Neural progenitor cell (in vitro differentiated cells): ENCODE data around the gene LRP1B. TPM values are rescaled to one million over a fixed set of nuclear protein-coding genes. Genes with fewer than 3 reads are reported as not detected.

Experiments
- DNase-seq: peaks from one replicate; pipeline ENCODE4 v3.0.0-alpha.2; 2016; ENCODE audit warnings: low spot score
- H2AFZ ChIP-seq: fragments of 200-600 bp; sonication (generic); replicated peaks from 2 replicates; pipeline ENCODE4 v1.6.1; 2016; ENCODE audit warnings: antibody characterized with exemption
- H3F3A ChIP-seq: fragments of 200-600 bp; sonication (generic); 2 replicates; pipeline ENCODE4 v1.6.1; 2016; ENCODE audit warnings: antibody characterized with exemption, low read depth
- H3K27ac ChIP-seq: fragments of 200-600 bp; sonication (generic); 2 replicates; pipeline ENCODE4 v1.5.1; 2016; ENCODE audit warnings: mild to moderate bottlenecking
- H3K27me3 ChIP-seq: fragments of 200-600 bp; sonication (generic); 2 replicates; pipeline ENCODE4 v1.6.1; 2016; ENCODE audit warnings: mild to moderate bottlenecking, moderate library complexity
- H3K36me3 ChIP-seq: fragments of 200-600 bp; sonication (generic); 2 replicates; pipeline ENCODE4 v1.5.1; 2016
- H3K4me1 ChIP-seq: fragments of 200-600 bp; sonication (generic); 2 replicates; pipeline ENCODE4 v1.6.1; 2016; ENCODE audit warnings: mixed run types
- H3K4me2 ChIP-seq: fragments of 200-600 bp; sonication (generic); 2 replicates; pipeline ENCODE4 v1.6.1; 2016
- H3K4me3 ChIP-seq: fragments of 200-600 bp; sonication (generic); 2 replicates; pipeline ENCODE4 v1.5.1; 2016
- H3K79me2 ChIP-seq: fragments of 200-600 bp; sonication (generic); 2 replicates; pipeline ENCODE4 v1.6.1; 2016; ENCODE audit warnings: low read depth
- H3K9ac ChIP-seq: fragments of 200-600 bp; sonication (generic); 2 replicates; pipeline ENCODE4 v1.6.1; 2016
- H3K9me3 ChIP-seq: fragments of 200-600 bp; sonication (generic); 2 replicates; pipeline ENCODE4 v1.5.1; 2016; ENCODE audit warnings: low read depth
- H4K20me1 ChIP-seq: fragments of 200-600 bp; sonication (generic); 2 replicates; pipeline ENCODE4 v1.6.1; 2016; ENCODE audit warnings: low read depth
- H3K27ac Mint-ChIP-seq: 3 replicates; pipeline ENCODE4 v1.8.0; 2021; ENCODE audit warnings: mixed read lengths
- H3K27me3 Mint-ChIP-seq: 2 replicates; pipeline ENCODE4 v1.8.0; 2022; ENCODE audit warnings: low read depth, mild to moderate bottlenecking, inconsistent platforms, moderate library complexity, mixed read lengths; ENCODE audit not compliant: insufficient read depth
- H3K36me3 Mint-ChIP-seq: 3 replicates; pipeline ENCODE4 v1.8.0; 2021; ENCODE audit warnings: mixed read lengths
- H3K4me1 Mint-ChIP-seq: 3 replicates; pipeline ENCODE4 v1.8.0; 2021; ENCODE audit warnings: mixed read lengths
- H3K4me3 Mint-ChIP-seq: 3 replicates; pipeline ENCODE4 v1.8.0; 2021; ENCODE audit warnings: mild to moderate bottlenecking, moderate library complexity, mixed read lengths
- H3K9me3 Mint-ChIP-seq: 3 replicates; pipeline ENCODE4 v1.8.0; 2020; ENCODE audit warnings: mixed read lengths
- EZH2 ChIP-seq: fragments of 200-600 bp; sonication (generic); IDR thresholded peaks from 2 replicates; pipeline ENCODE4 v1.6.1; 2017; ENCODE audit warnings: antibody characterized with exemption, mild to moderate bottlenecking, moderate library complexity
- EZH2phosphoT487 ChIP-seq: fragments of 200-600 bp; sonication (generic); IDR thresholded peaks from 2 replicates; pipeline ENCODE4 v1.6.1; 2017; ENCODE audit warnings: antibody characterized with exemption
- total RNA-seq: library from RNA; depleted of rRNA; stranded (reverse); fragments of >200 nt; gene quantifications from 2 replicates; pipeline ENCODE4 v1.2.3, GENCODE V29; 2015; ENCODE audit warnings: low replicate concordance
- TF ChIP-seq, protein P1 (sequence below): fragments of 200-600 bp; sonication (generic); IDR thresholded peaks from 2 replicates; pipeline ENCODE4 v1.5.1; 2017; ENCODE audit warnings: antibody characterized with exemption, mild to moderate bottlenecking

Gene LRP1B
- total RNA-seq, 1 donor from 2014 or later: not detected

DNA sequence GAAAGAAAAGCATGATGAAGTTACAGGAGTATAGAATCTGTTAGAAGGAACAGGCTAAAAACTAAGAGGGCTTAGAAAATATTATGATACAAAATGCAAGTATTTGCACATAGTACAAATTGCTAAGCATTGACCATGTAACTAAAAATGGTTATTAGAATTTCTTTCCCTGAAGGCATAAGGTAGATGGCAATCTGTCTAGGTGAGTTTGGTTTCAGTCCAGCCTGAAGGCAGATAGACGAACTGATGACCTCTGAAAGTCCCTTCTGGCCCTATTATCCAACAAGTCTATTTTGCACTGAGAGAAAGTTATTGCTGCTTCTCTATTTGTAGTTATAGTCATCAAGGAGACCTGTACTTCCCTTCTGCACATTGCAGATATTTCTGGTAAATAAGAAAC, 663.5 kb downstream of the LRP1B start:
- H3K27me3 ChIP-seq: no peaks in the 10 kb centered on the region
- H3K27ac Mint-ChIP-seq: no peak overlapping the region
- no peaks in the 10 kb centered on the region for H3K79me2 ChIP-seq
- no peak overlapping the region for H3K27ac ChIP-seq
- no peak overlapping the region for H3K4me2 ChIP-seq
- no peaks in the 10 kb centered on the region for H3K9me3 Mint-ChIP-seq
- no peaks in the 10 kb centered on the region for H3K36me3 ChIP-seq
- no peak overlapping the region for H3K4me3 ChIP-seq
- DNase-seq: no peak
- TF ChIP-seq EZH2phosphoT487 (no peak), EZH2 (no peak)
- TF ChIP-seq, protein P1, sequence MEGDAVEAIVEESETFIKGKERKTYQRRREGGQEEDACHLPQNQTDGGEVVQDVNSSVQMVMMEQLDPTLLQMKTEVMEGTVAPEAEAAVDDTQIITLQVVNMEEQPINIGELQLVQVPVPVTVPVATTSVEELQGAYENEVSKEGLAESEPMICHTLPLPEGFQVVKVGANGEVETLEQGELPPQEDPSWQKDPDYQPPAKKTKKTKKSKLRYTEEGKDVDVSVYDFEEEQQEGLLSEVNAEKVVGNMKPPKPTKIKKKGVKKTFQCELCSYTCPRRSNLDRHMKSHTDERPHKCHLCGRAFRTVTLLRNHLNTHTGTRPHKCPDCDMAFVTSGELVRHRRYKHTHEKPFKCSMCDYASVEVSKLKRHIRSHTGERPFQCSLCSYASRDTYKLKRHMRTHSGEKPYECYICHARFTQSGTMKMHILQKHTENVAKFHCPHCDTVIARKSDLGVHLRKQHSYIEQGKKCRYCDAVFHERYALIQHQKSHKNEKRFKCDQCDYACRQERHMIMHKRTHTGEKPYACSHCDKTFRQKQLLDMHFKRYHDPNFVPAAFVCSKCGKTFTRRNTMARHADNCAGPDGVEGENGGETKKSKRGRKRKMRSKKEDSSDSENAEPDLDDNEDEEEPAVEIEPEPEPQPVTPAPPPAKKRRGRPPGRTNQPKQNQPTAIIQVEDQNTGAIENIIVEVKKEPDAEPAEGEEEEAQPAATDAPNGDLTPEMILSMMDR: no peak
- no peaks in the 10 kb centered on the region for H3K9me3 ChIP-seq
- H3K4me3 Mint-ChIP-seq: no peak overlapping the region
- H2AFZ ChIP-seq: no peak overlapping the region
- H4K20me1 ChIP-seq: no peaks in the 10 kb centered on the region
- H3F3A ChIP-seq: no peaks in the 10 kb centered on the region
- H3K36me3 Mint-ChIP-seq: no peaks in the 10 kb centered on the region
- H3K27me3 Mint-ChIP-seq: peaks cover 1% of the 10 kb centered on the region
- H3K4me1 ChIP-seq: no peaks in the 10 kb centered on the region
- H3K4me1 Mint-ChIP-seq: no peaks in the 10 kb centered on the region
- H3K9ac ChIP-seq: no peak overlapping the region

DNA sequence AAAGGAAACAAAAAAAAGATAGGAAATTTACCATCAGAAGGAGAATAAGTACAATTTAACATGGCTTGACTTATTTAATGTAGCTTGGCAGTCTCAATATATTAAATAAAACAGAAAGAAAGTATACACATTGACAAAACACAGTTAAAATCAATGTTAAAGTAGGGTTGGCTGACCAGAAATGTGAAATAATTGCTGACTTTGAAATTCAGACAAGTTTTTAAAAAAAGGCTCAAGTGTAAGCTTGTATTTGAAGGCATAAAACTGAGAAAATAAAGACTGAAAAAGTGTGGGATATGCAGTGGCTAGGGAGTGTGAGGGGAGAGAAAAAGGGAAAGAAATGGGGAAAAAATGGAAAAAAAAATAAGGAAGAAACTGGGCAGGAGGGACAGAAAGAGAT, 665.8 kb downstream of the LRP1B start:
- no peak overlapping the region for H2AFZ ChIP-seq
- no peaks in the 10 kb centered on the region for H4K20me1 ChIP-seq
- TF ChIP-seq, protein P1: no peak
- H3K4me1 Mint-ChIP-seq: no peaks in the 10 kb centered on the region
- no peak overlapping the region for H3K9ac ChIP-seq
- H3K27me3 ChIP-seq: no peaks in the 10 kb centered on the region
- H3K79me2 ChIP-seq: no peaks in the 10 kb centered on the region
- H3K9me3 ChIP-seq: no peaks in the 10 kb centered on the region
- H3K4me1 ChIP-seq: no peaks in the 10 kb centered on the region
- H3K4me2 ChIP-seq: no peak overlapping the region
- no peaks in the 10 kb centered on the region for H3K27me3 Mint-ChIP-seq
- no peaks in the 10 kb centered on the region for H3K36me3 Mint-ChIP-seq
- H3K27ac ChIP-seq: no peak overlapping the region
- no peak overlapping the region for H3K4me3 ChIP-seq
- no peak overlapping the region for H3K27ac Mint-ChIP-seq
- no peaks in the 10 kb centered on the region for H3K9me3 Mint-ChIP-seq
- no peak overlapping the region for H3K4me3 Mint-ChIP-seq
- H3K36me3 ChIP-seq: no peaks in the 10 kb centered on the region
- no peaks in the 10 kb centered on the region for H3F3A ChIP-seq
- no peak for DNase-seq

DNA sequence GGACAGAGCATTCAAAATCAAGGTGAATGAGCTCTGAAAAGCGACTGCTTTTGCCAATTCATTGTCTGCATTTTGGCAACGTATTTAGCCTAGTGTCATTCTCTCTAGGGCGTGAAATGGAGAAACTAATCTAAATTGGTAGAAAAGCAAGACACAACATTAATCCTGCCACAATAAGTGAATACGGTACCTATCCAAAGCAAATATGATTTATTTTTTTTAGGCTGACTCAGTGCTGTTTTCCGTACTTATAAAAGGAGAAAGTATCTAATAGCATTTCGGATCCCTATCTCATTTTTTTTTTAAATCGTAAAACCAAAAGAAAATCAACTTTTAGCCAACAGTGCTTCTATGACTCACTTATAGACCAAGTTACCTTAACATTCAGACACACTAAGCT, 672.5 kb downstream of the LRP1B start:
- no peaks in the 10 kb centered on the region for H3K9me3 Mint-ChIP-seq
- no peak overlapping the region for H3K4me3 Mint-ChIP-seq
- Histone ChIP-seq H3K4me1 (no peaks in the 10 kb centered on the region), H3K9ac (no peak overlapping the region), H3K4me3 (no peak overlapping the region), H4K20me1 (no peaks in the 10 kb centered on the region), H3K4me2 (no peak overlapping the region), H3K9me3 (no peaks in the 10 kb centered on the region), H2AFZ (no peak overlapping the region), H3K27ac (no peak overlapping the region), H3F3A (no peaks in the 10 kb centered on the region), H3K79me2 (no peaks in the 10 kb centered on the region), H3K27me3 (no peaks in the 10 kb centered on the region), H3K36me3 (no peaks in the 10 kb centered on the region)
- no peak overlapping the region for H3K27ac Mint-ChIP-seq
- no peaks in the 10 kb centered on the region for H3K36me3 Mint-ChIP-seq
- DNase-seq: no peak
- H3K27me3 Mint-ChIP-seq: no peaks in the 10 kb centered on the region
- peaks cover 5% of the 10 kb centered on the region for H3K4me1 Mint-ChIP-seq
- TF ChIP-seq, protein P1: no peak
- TF ChIP-seq EZH2: no peak
- no peak for TF ChIP-seq EZH2phosphoT487

DNA sequence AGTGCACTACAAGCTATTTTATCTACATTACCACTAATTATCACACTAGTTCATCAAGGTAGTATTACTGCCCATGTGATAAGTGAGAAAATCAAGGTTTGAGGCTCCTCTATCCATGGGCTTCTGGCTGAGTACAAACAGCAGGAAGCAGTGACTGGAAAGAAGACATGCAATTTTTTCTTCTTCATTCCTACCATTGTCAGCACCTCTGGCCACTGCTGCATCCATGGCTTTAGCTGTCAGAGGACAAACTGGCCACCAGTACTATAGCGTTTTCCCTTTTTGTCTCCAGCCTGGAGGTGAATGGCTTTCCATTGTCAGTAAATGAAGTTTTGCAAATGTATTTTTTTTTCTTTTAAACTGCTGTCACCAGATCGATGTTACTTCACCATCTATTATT, 674.9 kb downstream of the LRP1B start:
- Histone ChIP-seq H3K4me1 (no peaks in the 10 kb centered on the region), H2AFZ (no peak overlapping the region), H4K20me1 (no peaks in the 10 kb centered on the region), H3K9ac (no peak overlapping the region), H3K4me2 (no peak overlapping the region), H3K79me2 (no peaks in the 10 kb centered on the region), H3K27ac (no peak overlapping the region), H3F3A (no peaks in the 10 kb centered on the region), H3K27me3 (no peaks in the 10 kb centered on the region), H3K4me3 (no peak overlapping the region), H3K9me3 (no peaks in the 10 kb centered on the region), H3K36me3 (no peaks in the 10 kb centered on the region)
- no peaks in the 10 kb centered on the region for H3K36me3 Mint-ChIP-seq
- no peak overlapping the region for H3K27ac Mint-ChIP-seq
- H3K4me1 Mint-ChIP-seq: peaks cover 5% of the 10 kb centered on the region
- no peaks in the 10 kb centered on the region for H3K9me3 Mint-ChIP-seq
- TF ChIP-seq EZH2phosphoT487: no peak
- no peak for TF ChIP-seq EZH2
- TF ChIP-seq, protein P1: no peak
- H3K4me3 Mint-ChIP-seq: no peak overlapping the region
- H3K27me3 Mint-ChIP-seq: no peaks in the 10 kb centered on the region
- no peak for DNase-seq
